ENCODE data around the gene SMAD3. TPM values are rescaled to one million over a fixed set of nuclear protein-coding genes. Genes with fewer than 3 reads are reported as not detected.

SMAD3 gene
- total and polyA plus RNA-seq, 10 of the 15 experiments (the other 5 are each of a cell fraction or from before 2014, with no cell fraction given): 5.6 to 43.2 (median 16.0) TPM

- TF ChIP-seq CUX1 (IDR thresholded peaks at IDR 0.05; ENCODE audit: insufficient replicate concordance, low read depth, low read length) (peak; percentile 85), SMAD1 (IDR thresholded peaks at IDR 0.05; ENCODE audit: low read depth, partially characterized antibody) (peak; percentile 95), ZNF622 (IDR thresholded peaks at IDR 0.05) (no peak), RAD51 (IDR thresholded peaks at IDR 0.05) (peak; percentile 69; the same call in 1 of the 2 replicates), RELA (IDR thresholded peaks at IDR 0.05; ENCODE audit: borderline replicate concordance, partially characterized antibody) (peak; percentile 87), MEF2A (IDR thresholded peaks at IDR 0.05; ENCODE audit: insufficient read depth, low read depth, low read length) (peak; percentile 80), YY1 (IDR thresholded peaks at IDR 0.05; ENCODE audit: low read depth, low read length) (peak; percentile 68; the same call in 1 of the 2 replicates), CTCF (IDR thresholded peaks at IDR 0.05 in 2 of 3, conservative IDR thresholded peaks at IDR 0.05 in 1 of 3; ENCODE audit: control insufficient read depth in 2 of 3, extremely low read depth in 1 of 3, insufficient read depth in 1 of 3, low read depth in 3 of 3, low read length in 3 of 3) (no peak), BCL3 (IDR thresholded peaks at IDR 0.05; ENCODE audit: borderline replicate concordance, insufficient read depth, low read depth, low read length, poor library complexity, severe bottlenecking) (peak; percentile 99), E4F1 (IDR thresholded peaks at IDR 0.05; ENCODE audit: borderline replicate concordance, partially characterized antibody) (peak; percentile 40), EZH2 (IDR thresholded peaks at IDR 0.05; ENCODE audit: borderline replicate concordance, control insufficient read depth, low read depth, low read length) (no peak), IRF5 (IDR thresholded peaks at IDR 0.05; ENCODE audit: borderline replicate concordance) (peak; percentile 44; the same call in 1 of the 2 replicates), HSF1 (IDR thresholded peaks at IDR 0.05; ENCODE audit: low read depth, low read length) (no peak)
These were observed 36.7 kb downstream of the SMAD3 start (continued) for GRCh38 chr15:67101911-67102598.
